HT1080 (cell line): ENCODE results near the gene ALDH1L1. TPM values are rescaled to one million over a fixed set of nuclear protein-coding genes. Genes with fewer than 3 reads are reported as not detected.

Experiments
- DNase-seq: peaks from one replicate; pipeline ENCODE4 v3.0.0-alpha.2; 2015; ENCODE audit warnings: low read depth
- polyA plus RNA-seq, 2 experiments: library from polyadenylated mRNA; depleted of rRNA; stranded (reverse); fragments of >200 nt; gene quantifications; 2 replicates each; pipeline ENCODE4 v1.2.3, GENCODE V29; 2015
- total RNA-seq: library from RNA; depleted of rRNA; stranded (reverse); fragments of >200 nt; shearing (Covaris generic); gene quantifications from 2 replicates; pipeline ENCODE4 v1.2.3, GENCODE V29; 2014; rRNA removed

Gene ALDH1L1
- total RNA-seq: 12.9 and 14.5 TPM in 2 replicates
- polyA plus RNA-seq (2015; cell fraction: cytosol; rRNA removed): 22.4 and 37.6 TPM in 2 replicates
- 43.9 and 49.5 TPM in 2 replicates for polyA plus RNA-seq (2015; cell fraction: nucleus; rRNA removed)

- DNase-seq: no peak
Measured at GRCh38 chr3:126180477-126181397, at the start of gene ALDH1L1. Gene ALDH1L1, minus strand, starts transcription at chr3:126180586. Its CDS starts 19,607 bp downstream, at chr3:126160979.

DNA sequence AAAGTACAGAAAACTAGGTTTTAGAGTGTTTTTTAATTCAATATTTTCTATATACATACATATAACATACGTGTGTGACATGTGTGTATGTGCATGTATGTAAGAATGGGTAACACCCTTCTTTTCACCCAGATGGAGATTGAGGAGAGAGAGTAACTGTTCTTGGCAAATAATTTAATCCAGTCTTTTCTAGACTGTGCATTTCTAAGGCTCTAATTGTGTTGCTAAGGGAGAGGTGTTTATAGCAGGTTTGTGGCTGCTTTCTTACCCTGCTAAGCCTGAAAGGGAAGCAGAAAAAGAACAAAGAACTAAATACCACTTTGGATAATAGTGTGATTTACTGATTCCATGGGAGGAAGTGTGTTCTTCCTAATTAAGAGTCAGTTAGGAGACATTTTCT is 46.0 kb upstream of the ALDH1L1 start:
- DNase-seq: no peak

- DNase-seq: peak; percentile 73
Measured at GRCh38 chr3:126216416-126216815, 36.0 kb upstream of the ALDH1L1 start.

- no peak for DNase-seq
Measured at GRCh38 chr3:126213379-126214028, 33.1 kb upstream of the ALDH1L1 start.

DNA sequence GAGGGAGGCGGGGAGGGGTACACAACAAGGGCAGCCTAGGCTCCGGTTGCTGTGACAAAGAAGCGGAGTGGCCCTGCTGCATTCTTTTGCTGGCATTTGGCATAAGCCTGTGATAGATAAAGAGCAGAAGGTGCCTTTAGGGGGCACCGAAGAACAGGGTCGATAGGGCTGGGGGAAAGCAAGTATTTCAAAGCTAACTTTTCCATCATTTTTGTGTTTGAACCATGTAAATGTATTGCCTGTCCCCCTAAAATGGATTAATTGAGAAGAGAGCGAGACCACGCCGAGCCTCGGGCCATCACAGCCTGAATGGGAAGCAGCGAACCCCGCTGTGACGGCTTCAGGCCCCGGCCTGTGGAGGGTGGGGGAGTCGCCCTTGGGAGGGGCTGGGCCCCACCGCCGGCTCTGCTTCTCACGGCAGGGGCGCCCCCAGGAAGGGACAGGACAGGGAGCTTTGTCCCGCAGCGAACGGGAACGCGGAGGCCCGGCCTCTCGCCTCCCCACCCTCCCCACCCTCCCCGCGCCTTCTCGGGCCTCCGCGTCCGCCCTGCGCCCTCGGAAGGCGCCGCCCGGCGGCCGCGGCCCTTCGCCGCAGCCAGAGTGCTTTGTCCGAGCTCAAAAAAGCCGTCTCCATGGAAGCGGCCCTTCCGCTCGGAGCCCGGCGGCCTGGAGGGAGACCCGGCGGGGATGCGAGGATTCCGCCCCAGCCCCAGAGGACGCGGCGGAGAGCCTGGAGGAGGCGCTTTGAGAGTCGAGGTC is 32.4 kb upstream of the ALDH1L1 start:
- DNase-seq: no peak

DNA sequence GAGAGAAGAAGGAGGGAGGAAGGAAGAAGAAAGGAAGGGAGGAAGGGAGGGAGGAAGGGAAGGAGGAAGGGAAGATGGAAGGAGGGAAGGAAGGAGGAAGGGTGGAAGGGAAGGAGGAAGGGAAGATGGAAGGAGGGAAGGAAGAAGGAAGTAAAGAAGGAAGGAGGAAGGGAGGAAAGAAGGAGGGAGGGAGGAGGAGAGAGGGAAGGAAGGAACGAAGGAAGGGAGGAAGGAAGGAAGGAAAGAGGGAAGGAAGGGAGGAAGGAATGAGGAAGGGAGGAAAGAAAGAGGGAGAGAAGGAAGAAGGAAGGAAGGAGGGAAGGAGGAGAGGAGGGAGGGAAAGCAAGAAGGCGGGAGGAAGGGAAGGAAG is 31.8 kb upstream of the ALDH1L1 start:
- no peak for DNase-seq

GRCh38 chr3:126211569-126211968 is 31.2 kb upstream of the ALDH1L1 start:
- no peak for DNase-seq

GRCh38 chr3:126210606-126211005 is 30.2 kb upstream of the ALDH1L1 start:
- DNase-seq: no peak

- no peak for DNase-seq
Measured at GRCh38 chr3:126209741-126210140, 29.4 kb upstream of the ALDH1L1 start.

DNA sequence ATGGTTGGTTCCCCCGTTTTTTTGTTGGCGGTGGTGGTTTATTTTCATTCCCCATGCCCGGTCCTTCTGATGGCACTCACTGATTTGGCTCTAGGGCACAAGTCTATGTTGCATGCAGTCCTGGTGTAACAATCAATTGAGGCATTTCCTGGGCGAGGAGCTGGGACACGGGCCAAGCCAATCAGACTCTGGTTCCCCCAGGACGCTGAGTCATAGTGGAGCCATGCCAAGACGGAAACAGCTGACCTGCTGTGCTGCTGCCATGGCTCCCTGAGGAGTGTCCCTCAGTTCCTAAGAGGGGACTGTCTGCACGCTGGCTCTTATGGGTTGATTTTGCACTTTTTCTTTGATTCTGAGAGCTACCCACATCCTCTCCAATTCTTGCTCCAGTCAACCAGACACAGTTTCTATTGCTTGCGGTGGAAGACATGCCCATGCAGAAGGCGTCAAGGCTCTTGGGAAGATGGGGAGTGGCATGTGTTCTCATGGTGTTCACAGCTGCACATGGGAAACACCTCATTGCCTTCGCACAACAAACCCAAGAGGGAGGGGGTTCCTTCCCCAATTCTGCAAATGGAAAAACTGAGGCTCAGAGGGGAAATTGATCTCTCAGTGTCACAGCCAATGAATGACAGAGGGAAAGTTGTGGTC is 28.3 kb upstream of the ALDH1L1 start:
- peak; percentile 97 for DNase-seq

GRCh38 chr3:126208182-126208581 is 27.8 kb upstream of the ALDH1L1 start:
- DNase-seq: no peak

- no peak for DNase-seq
Measured at GRCh38 chr3:126207166-126207565, 26.8 kb upstream of the ALDH1L1 start.

GRCh38 chr3:126205717-126206655 is 25.6 kb upstream of the ALDH1L1 start:
- DNase-seq: no peak

GRCh38 chr3:126202680-126203079 is 22.3 kb upstream of the ALDH1L1 start:
- DNase-seq: no peak

DNA sequence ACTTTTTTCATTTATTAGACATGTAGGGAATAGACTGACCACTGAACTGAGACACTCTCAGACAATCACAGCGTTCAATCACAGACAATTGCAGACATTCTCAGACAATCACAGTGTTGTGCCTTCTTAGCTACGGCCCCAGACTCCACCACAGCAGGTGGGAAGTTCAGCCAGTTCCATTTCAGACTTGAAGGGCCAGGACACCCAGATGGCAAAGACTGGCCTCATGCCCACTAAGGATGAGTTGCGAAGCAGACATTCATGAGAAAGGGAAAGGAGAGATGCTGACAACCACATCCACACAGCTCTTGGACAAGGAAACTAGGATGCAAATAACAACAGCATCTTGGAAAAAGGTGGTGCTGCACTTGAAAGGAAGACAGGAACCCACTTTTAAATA is 21.9 kb upstream of the ALDH1L1 start:
- no peak for DNase-seq

DNA sequence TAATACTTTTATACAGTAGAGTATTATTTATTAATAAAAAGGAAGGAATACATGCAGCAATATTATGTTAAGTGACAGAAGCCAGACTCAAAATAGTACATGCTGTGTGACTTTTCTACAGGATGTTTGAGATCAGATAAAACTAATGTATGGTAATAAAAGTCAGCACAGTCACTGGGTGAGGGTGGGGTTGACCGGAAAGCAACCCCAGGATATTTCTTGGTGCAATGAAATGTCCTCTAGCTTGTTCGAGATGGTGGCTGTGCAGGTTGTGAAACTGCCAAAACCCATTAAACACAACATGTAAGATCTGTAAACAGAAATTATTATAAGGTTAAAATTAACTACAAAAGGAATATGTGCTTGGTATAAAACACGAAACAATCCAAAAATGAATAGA is 20.8 kb upstream of the ALDH1L1 start:
- DNase-seq: no peak

DNA sequence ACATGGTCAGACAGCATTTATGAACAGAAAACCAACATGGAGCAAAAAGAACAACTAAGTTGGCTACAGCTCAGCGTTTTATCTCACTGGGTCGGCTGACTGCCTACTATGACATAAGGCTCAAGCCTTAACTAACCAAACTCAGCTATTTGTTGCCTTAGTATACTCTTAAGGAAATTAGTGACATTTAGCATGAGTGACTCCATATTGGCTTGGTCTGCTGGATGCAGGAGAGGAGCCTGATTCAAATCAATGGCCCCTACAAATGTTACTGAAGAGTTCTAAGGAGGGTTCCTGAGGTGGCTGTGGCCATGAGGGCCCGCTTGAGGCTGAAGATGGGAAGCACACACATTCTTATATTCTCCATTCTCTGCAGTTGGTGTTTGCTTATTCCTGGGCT is 20.1 kb upstream of the ALDH1L1 start:
- no peak for DNase-seq

DNA sequence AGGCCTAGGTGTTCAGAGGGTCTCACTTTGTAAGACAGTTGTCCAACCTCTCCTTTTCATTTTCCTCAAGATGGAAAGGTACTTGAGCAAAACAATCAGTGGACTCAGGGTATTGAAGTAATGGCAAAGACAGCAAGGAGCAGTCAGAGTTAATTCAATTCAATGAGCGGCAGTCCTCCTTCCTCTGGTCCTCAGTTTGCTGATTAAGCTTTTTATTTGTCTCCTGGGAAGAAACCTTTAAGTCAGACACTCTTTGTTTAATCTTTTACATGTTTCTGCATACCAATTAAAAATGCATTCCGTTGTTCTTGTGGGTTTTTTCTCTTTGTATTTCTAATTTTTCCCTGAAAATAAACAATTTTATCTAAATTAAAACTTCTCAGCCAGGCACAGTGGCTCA is 18.9 kb upstream of the ALDH1L1 start:
- no peak for DNase-seq

DNA sequence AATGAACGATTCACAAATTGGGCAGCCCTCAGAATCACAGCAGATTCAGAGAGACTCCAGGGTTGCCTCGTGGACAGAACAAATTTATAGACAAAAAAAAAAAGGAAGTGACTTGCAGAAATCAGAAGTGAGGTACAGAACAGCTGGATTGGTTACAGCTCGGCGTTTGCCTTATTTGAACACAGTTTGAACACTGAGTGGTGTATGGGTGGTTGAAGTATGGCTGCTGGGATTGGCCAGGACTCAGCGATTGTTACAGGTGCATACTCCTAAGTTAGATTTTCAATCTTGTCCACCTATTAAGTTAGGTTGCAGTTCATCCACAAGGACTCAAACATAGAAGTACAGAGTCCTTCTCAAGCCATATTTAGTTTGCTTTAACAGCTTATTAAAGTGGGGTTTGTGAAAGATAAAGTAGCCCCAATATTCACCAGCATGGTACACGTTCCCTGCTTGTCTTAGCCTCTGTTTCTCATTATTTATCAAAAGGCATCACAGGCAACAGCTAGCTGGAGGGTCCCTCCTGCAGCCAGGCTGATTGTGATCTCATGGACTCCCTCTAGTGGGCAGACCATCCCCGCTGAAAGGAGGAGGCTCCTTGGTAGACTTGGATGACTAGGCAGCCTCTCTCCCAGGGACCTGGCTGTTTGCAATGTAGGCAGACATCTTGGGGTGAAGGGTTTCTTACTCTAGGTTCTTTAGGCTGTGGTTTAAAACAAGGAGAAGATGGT is 17.6 kb upstream of the ALDH1L1 start:
- DNase-seq: peak; percentile 93
